Left ventricle myocardium superior (tissue), 1 donor: ENCODE results near the gene KLK5. TPM values are rescaled to one million over a fixed set of nuclear protein-coding genes. Genes with fewer than 3 reads are reported as not detected.
"Not testable (repeated sequence)": the region's sequence is repeated elsewhere in the genome, so short reads cannot be mapped to it uniquely, and the experiment has no call there.

ENCODE experiments used
- ATAC-seq: fragments of 200-7000 bp; cut with Tn5 transposase; one replicate; pipeline ENCODE4 v1.9.1; 2020; ENCODE audit warnings: mild to moderate bottlenecking, moderate library complexity
- DNase-seq: peaks from one replicate; pipeline ENCODE4 v3.0.0-alpha.2; 2020
- intact Hi-C: fragments of 100-400 bp; cut with micrococcal nuclease; formaldehyde crosslinking; loops from one replicate; pipeline ENCODE4 v1.11.0; 2022
- long read RNA-seq: library from polyadenylated mRNA; unstranded; transcript quantifications from one replicate; pipeline ENCODE4 v2.0.0, GENCODE V29; 2021
- total RNA-seq: library from RNA; stranded (reverse); fragmentation: NEBNext Ultra II Directional; extraction: Animal tissue kit (Norgen Biotek cat#: 25700); gene quantifications from one replicate; pipeline ENCODE4 v1.2.1, GENCODE V29; 2021
- donor health status: DM: no; HTN: yes; CAD: no; lungs with severe emphysema.

KLK5 gene
- not detected for total RNA-seq
- long read RNA-seq, result 0 reads

- intact Hi-C loops, result no loop called here
- DNase-seq, result no peak
- ATAC-seq, result no peak
Measured at GRCh38 chr19:50952910-50953309, at the start of gene KLK5. Gene KLK5, minus strand, starts transcription at chr19:50953038. Its CDS starts 381 bp downstream, at chr19:50952657.

DNA sequence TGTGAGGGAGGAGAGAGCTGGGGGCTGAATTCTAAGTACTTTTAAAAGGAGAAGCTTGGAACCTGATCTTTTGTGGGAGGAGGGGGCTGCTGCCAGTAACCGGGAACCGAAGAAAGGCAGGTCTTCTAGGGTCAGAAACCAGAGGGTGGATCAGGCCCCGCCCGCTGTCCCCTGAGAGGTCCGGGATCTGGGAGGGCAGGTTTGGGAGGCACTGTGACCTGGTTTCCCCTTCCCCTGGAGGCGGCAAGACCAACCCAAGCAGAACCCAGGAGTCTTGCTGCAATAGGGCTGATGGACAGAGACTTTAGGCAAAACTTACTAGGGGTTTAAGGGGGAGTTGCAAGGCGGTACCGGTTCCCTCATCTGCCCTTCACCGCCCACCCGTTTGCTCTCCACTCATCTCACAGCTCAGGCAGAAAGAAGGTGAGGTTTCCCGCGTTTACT, 49.3 kb upstream of the KLK5 start:
- DNase-seq (no peak), ATAC-seq (no peak)
- intact Hi-C loops, result no loop called here

DNA sequence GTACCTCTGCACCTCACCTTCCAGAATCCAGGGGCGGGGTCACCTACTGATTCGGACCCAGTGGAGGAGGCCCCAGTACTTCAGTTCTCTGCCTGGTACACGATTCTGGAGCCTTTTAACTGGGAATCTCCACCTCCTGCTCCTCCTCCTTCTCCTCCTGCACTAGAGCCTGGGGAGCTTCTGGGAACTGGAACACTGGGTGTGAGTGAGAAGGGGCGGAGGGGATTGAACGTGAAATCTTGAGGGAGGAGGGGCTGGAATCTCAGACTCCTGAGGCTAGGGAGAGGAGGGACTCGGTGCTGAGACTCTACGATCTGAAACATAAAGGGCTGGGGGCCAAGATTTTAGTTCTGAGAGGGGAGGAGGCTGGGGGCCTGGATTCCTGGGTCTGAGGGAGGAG, 48.7 kb upstream of the KLK5 start, which contains the start of gene KLK8:
Gene KLK8, minus strand, starts transcription at position 90 of the 400 bp plus-strand sequence. CDS start 437 bp downstream, outside the sequence.
- no peak for DNase-seq
- ATAC-seq, result no peak
- intact Hi-C loops, result no loop called here

DNA sequence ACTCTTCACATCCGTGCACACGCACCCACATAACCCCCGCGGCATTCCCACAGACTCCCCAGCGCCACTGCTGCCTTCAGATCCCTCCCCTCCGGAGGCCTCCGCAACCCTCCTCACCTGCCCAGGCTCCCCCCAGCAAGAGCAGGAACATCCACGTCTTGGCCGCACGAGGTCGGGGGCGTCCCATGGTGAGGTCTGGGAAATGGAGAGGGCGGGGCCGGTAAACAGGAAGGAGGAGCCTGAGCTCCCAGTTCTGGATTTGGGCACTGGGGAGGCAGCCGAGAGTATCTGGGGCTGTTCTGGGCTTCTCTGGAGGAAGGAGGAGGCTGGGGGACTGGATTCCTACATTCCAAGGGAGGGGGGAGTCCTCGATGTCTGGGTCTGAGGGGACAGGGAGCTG, 48.1 kb upstream of the KLK5 start:
- no peak for DNase-seq
- ATAC-seq, result no peak
- intact Hi-C loops, result no loop called here

DNA sequence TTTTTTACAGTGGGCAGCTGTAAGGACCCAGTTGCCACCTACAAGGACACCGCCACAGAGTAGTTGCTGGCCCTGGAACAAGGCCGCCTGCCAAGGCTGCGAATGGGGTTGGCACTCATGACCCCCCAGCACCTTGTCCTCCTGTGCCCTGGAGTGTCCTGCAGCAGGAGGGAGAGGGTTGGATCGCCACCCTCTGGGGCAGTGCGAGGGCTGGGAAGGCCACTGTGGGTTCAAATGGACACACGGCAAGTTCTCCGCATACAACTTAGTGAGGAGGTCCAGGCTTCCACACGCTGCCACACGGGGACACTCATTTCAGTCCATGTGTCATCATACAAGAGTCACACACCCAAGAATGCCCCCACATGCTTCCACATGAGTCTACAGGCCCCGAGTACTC, 47.6 kb upstream of the KLK5 start:
- intact Hi-C loops, result no loop called here
- ATAC-seq (no peak), DNase-seq (no peak)

DNA sequence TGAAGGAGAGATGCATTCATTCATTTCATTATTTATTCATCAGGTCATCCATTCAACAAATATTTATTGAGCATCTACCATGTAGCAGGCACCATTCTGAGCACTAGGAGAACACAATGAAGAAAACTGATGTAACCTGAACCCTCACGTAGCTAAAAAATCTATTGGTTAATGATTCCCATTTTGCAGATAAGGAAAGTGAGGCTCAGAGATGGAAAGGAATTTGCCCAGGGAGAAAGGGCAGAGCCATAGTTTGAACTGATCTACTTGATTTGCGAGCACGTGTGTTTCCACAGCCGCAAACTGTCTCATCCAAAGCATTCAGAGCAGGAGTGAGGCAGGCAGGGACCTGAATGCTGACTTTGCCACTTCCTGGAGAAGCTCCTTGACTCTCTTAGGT, 45.8 kb upstream of the KLK5 start:
- intact Hi-C loops, result no loop called here
- DNase-seq, result no peak
- ATAC-seq, result no peak

DNA sequence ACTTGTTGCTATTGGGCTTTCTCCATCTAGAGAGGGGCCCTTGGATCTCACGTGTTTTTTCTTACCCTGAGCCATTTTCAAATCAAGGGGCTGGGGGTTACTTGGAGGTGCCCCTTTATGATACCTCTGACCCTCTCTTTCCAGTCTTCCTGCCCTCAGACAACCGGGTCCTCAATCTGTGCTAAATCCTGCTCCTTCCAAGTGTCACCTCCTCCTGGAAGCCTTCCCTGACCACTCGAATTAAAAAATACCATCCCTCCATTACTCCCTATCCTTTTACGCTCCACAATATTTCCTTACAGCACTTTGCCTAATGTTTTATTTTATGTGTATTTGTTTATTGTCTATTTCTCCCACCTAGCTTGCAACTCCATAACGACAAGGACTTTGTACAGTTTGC, 45.2 kb upstream of the KLK5 start:
- ATAC-seq, result no peak
- intact Hi-C loops, result no loop called here
- no peak for DNase-seq

DNA sequence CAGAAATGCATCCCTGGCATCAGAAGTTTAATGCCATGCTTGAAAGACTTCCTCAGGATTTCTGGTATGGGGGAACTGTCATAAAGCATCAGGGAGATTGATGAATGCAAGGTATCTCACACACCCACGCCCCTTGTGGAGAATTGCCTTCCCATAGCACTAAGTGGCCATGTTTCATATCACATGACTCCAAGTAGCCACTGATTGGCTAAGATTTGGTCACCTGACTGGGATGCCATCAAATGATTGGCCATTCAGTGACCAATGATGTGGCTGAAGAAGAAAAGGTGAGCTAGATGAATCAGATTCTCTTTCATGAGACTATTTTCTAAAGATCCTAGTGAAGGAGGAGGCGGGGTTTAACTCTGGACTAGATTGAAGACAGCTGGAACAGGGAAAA, 41.3 kb upstream of the KLK5 start:
- DNase-seq (no peak), ATAC-seq (no peak)
- intact Hi-C loops, result no loop called here

DNA sequence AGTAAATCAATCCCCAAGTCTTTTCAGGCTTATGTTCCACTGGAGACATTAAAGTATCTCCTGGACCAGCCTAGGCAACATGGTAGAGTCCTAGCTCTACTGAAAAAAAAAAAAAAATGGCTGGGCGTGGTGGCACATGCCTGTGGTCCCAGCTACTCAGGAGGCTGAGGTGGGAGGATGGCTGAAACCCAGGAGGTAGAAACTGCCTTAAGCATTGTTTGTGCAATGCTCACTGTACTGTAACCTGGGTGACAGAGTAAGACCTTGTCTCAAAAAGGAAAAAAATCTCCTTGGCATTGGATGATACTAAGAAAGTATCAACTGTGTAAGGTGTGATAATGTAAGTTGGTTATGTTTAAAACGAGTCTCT, 39.8 kb upstream of the KLK5 start:
- ATAC-seq (no peak), DNase-seq (no peak)
- intact Hi-C loops, result no loop called here

GRCh38 chr19:50984416-50984815, 31.6 kb upstream of the KLK5 start:
- DNase-seq, ATAC-seq, intact Hi-C loops: not testable (repeated sequence)

GRCh38 chr19:50983625-50984292, 30.9 kb upstream of the KLK5 start, which contains the start of gene KLK7:
Gene KLK7, minus strand, starts transcription at chr19:50983917. Its CDS starts 1,518 bp downstream, at chr19:50982399.
- intact Hi-C loops, result no loop called here
- no peak for ATAC-seq
- no peak for DNase-seq

- DNase-seq, result no peak
- intact Hi-C loops, result no loop called here
- no peak for ATAC-seq
Measured at GRCh38 chr19:50982186-50982585, 29.3 kb upstream of the KLK5 start.

DNA sequence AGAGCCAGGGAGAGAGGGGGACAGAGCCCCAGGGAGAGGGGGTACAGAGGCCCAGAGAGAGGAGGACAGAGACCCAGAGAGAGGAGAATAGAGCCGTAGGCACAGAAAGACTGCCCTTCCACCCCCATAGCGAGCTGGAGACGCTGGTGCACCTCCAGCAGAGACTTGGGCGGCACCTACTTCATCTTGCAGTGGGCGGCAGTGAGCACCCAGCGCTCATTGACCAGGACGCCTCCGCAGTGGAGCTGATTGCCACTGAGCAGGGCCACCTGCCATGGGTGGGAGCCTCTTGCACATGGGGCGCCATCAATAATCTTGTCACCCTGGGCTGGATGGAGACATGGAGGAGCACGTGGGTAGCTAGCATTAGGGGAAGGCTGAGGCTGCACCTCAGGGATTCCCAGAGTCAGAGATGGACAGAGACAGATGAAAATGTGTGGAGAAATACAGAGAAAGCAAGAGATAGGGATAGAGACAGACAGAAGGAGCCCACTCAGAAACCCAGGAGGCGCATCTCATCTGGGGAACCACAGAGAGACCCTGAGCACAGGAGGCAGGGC, 28.8 kb upstream of the KLK5 start:
- DNase-seq (no peak), ATAC-seq (no peak)
- intact Hi-C loops, result no loop called here

DNA sequence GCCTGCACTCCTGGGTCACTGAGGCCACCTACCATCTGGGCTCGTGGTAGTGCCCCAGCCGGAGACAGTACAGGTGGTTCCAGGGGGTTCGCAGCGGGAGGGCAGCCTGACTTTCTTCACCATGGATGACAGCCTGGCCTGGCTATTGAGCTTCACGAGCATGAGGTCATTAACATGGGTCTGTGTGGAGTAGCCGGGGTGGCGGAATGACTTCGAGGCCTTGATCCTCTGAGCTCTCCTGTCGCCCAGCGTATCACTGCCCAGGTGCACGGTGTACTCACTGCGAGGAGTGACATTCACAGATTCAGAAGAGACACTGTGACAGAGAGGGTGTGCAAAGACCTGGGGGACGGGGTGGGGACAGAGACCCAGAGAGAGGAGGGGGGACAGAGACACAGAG, 27.4 kb upstream of the KLK5 start:
- no peak for ATAC-seq
- DNase-seq, result no peak
- intact Hi-C loops, result no loop called here

- ATAC-seq, result no peak
- intact Hi-C loops, result no loop called here
- no peak for DNase-seq
Measured at GRCh38 chr19:50979758-50980157, 26.9 kb upstream of the KLK5 start.

DNA sequence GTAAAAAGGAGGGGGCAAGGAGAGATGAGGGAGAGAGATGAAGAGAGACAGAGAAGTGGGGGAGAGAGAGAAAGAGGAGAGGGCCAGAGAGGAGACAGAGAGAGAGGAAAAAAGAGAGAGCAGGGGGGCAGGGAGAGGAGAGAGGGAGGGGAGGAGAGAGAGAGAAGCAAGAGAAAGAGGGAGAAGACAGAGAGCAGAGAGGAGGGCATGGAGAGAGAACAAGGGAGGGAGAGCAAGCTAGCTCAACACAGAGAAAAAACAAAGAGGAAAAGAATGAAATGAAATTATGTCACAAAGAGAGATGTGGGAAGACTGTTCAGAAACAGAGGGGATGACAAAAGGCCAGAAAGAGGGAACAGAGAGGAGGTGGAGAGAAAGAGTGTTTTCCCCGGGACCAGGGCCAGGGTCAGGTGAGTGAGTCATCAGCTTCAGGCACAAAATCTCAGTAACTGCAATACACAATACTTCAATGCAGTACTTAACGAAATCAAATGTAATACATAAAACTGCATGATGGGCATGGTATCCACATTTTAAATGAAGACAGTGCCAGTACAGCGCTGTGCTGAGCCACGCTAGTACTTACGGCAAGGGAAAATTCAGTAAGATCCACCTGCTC, 26.0 kb upstream of the KLK5 start:
- no peak for DNase-seq
- intact Hi-C loops, result no loop called here
- no peak for ATAC-seq

- DNase-seq (no peak), ATAC-seq (no peak)
- intact Hi-C loops, result no loop called here
Measured at GRCh38 chr19:50977626-50978025, 24.8 kb upstream of the KLK5 start.

- ATAC-seq, result no peak
- intact Hi-C loops, result no loop called here
- DNase-seq, result no peak
Measured at GRCh38 chr19:50975766-50976165, 22.9 kb upstream of the KLK5 start.

DNA sequence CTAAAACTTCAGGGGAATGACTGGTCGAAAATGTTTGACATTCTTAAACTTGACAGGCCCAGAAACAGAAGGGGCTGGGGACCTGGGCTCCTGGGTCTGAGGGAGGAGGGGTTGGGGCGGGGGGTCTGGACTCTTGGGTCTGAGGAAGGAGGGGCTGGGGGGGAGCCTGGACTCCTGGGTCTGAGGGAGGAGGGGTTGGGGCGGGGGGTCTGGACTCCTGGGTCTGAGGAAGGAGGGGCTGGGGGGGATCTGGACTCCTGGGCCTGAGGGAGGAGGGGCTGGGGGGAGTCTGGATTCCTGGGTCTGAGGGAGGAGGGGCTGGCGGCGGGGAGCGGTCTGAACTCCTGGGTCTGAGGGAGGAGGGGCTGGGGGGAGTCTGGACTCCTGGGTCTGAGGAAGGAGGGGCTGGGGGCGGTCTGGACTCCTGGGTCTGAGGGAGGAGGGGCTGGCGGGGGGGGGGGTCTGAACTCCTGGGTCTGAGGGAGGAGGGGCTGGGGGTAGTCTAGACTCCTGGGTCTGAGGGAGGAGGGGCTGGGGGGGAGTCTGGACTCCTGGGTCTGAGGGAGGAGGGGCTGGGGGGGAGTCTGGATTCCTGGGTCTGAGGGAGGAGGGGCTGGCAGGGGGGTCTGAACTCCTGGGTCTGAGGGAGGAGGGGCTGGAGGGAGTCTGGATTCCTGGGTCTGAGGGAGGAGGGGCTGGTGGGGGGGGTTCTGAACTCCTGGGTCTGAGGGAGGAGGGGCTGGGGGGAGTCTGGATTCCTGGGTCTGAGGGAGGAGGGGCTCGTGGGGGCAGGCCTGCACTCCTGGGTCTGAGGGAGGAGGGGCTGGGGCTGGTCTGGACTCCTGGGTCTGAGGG, 22.1 kb upstream of the KLK5 start:
- ATAC-seq, result no peak
- no peak for DNase-seq
- intact Hi-C loops, result no loop called here
